HFF-Myc (cell line): ENCODE measurements around the gene CAPN14.

Experiments
- DNase-seq: peaks from one replicate; pipeline ENCODE4 v3.0.0-alpha.2; 2011; ENCODE audit warnings: low read depth; ENCODE audit errors: extremely low read depth
- H3K4me3 ChIP-seq: replicated peaks from 2 replicates; pipeline ENCODE4 v1.5.1; 2011; ENCODE audit warnings: low read depth, mild to moderate bottlenecking, control low read depth, low read length
- TF ChIP-seq, protein P1 (sequence below): IDR thresholded peaks from 2 replicates; pipeline ENCODE4 v1.5.1; 2012; ENCODE audit warnings: mild to moderate bottlenecking, low read depth, low read length, control low read depth; ENCODE audit errors: missing control alignments

CAPN14 gene

DNA sequence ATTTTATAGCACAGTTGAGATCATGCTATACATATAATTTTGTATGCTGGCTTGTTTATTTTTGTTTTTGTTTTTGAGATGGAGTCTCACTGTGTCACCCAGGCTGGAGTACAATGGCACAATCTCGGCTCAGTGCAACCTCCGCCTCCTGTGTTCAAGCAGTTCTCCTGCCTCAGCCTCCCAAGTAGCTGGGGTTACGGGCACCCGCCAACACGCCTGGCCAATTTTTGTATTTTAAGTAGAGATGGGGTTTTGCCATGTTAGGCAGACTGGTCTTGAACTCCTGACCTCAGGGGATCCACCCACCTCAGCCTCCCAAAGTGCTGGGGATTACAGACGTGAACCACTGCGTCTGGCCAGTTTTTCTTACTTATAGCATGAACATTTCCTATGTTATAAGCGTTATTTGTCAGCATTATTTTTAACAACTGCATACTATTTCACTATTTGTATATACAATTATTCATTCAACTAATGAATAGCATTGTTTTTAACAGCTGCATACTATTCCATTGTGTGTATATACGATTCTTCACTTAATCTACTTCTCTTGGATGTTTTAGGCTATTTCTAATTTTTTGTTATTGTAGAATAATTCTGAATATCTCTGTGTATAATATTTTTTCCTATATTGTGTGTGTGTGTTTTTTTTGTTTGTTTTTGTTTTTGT is 20.2 kb upstream of the CAPN14 start:
- DNase-seq = no peak
- TF ChIP-seq, protein P1, sequence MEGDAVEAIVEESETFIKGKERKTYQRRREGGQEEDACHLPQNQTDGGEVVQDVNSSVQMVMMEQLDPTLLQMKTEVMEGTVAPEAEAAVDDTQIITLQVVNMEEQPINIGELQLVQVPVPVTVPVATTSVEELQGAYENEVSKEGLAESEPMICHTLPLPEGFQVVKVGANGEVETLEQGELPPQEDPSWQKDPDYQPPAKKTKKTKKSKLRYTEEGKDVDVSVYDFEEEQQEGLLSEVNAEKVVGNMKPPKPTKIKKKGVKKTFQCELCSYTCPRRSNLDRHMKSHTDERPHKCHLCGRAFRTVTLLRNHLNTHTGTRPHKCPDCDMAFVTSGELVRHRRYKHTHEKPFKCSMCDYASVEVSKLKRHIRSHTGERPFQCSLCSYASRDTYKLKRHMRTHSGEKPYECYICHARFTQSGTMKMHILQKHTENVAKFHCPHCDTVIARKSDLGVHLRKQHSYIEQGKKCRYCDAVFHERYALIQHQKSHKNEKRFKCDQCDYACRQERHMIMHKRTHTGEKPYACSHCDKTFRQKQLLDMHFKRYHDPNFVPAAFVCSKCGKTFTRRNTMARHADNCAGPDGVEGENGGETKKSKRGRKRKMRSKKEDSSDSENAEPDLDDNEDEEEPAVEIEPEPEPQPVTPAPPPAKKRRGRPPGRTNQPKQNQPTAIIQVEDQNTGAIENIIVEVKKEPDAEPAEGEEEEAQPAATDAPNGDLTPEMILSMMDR = no peak
- no peak overlapping the region for H3K4me3 ChIP-seq

- TF ChIP-seq, protein P1 = no peak
- peak overlapping the region; percentile 71 for H3K4me3 ChIP-seq
- no peak for DNase-seq
Measured at GRCh38 chr2:31236433-31237205, 19.3 kb upstream of the CAPN14 start.

GRCh38 chr2:31235504-31235902 is 18.2 kb upstream of the CAPN14 start:
- TF ChIP-seq, protein P1 = no peak
- peak overlapping the region; percentile 71 for H3K4me3 ChIP-seq
- DNase-seq = peak; percentile 76

- no peak for DNase-seq
- TF ChIP-seq, protein P1 = no peak
- peak overlapping the region; percentile 71 for H3K4me3 ChIP-seq
Measured at GRCh38 chr2:31234683-31235503, 17.6 kb upstream of the CAPN14 start.

DNA sequence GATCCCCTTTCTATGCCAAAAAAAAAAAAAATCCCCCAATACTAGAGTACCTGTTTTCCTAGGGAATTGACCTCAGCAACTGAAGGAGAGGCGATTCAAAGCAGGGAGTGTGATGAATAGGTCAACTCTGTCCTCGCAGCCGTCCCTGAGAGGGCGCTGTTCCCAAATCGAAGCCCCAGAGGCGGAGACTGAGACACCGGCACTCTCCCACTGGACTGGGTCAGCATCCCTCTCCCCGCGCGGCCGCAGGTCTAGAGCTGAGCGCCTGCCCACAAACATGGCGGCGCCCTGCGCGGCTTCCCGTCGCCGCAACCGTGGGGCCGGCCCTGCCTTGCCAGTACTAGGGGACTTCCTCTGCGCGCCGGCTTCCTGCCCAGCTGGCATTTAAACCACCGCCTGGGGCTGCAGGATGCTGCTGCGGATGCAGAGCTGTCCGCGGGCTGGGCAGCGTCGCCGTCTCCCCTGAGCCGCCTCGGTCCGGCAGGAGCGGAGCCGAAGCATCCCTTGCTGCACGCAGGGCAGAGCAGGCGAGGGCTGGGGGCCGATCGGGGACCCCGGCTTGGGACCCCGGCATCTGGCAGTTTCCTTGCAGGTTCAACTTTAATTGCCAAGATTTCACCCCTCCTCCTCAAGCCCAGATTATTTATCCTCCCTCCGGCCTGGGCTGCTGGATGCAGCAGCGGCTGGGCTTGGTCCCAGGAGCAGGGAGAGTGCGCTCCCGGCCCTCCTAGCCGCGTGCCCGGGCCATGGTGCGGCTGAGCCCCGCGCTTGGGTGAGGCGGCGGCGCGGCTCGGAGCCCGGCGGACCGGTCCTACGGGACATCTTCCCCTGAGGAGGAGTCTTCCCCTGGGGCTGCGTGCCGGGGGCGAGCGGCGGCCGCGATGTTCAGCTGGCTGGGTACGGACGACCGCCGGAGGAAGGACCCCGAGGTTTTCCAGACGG is 16.7 kb upstream of the CAPN14 start, which contains the start of gene EHD3:
Gene EHD3 (plus strand): TSS at position 412 of the 942 bp plus-strand sequence. CDS start 470 bp downstream, at position 882.
- TF ChIP-seq, protein P1 = peak; percentile 75
- H3K4me3 ChIP-seq = peak within 1 kb of the TSS; percentile 71
- peak; percentile 73 for DNase-seq

DNA sequence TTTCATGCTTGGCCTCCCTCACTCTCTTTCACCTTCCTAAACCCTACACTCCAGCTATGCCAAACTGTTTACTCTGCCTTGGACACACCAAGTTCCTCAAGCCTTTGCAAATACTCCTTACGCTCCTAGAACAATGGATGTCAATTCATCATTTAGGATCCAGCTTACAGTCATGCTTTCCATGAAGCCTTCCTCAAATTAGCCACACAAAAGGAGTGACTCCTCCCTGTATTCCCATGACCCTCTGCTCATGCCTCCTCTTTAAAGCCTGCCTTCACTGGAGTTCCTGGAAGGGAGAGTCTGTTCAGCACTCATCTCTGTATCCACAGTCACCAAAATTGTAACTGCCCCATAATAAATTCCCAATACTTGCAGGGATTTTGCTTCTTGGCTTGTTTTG is 15.9 kb upstream of the CAPN14 start:
- TF ChIP-seq, protein P1 = no peak
- no peak overlapping the region for H3K4me3 ChIP-seq
- no peak for DNase-seq
